ENCODE data around the gene CA4.

GRCh38 chr17:60160829-60161501 lies 11.2 kb downstream of the CA4 start:
- TF ChIP-seq CTCF (IDR thresholded peaks at IDR 0.05) (no peak), EZH2 (IDR thresholded peaks at IDR 0.05) (no peak), EZH2phosphoT487 (IDR thresholded peaks at IDR 0.05) (no peak)
